HepG2 (cell line): ENCODE measurements around the gene CPM.

Source experiments
- CHD2 ChIP-seq: IDR thresholded peaks from 2 replicates; pipeline ENCODE4 v1.6.1; 2011; ENCODE audit warnings: low read depth, low read length, improper control_type of control experiment
- EP300 ChIP-seq, 3 experiments: sonication (generic) in 1 of 3; formaldehyde crosslinking in 1 of 3; IDR thresholded peaks; 2 replicates each; pipeline versions ENCODE4 v1.5.1 to v1.6.1; 2011 to 2020; ENCODE audit warnings: low read depth in 2 of 3, low read length in 2 of 3, borderline replicate concordance in 1 of 3, improper control_type of control experiment in 1 of 3, mild to moderate bottlenecking in 1 of 3, missing genetic modification reagents in 1 of 3, moderate library complexity in 1 of 3
- GTF2F1 ChIP-seq: fragments of 150-350 bp; IDR thresholded peaks from 2 replicates; pipeline ENCODE4 v1.6.1; 2014; ENCODE audit warnings: low read length
- PHF8 ChIP-seq: sonication (generic); formaldehyde crosslinking; IDR thresholded peaks from 2 replicates; pipeline ENCODE4 v1.5.0; 2020; ENCODE audit warnings: missing genetic modification reagents
- TAF1 ChIP-seq: sonication (generic); formaldehyde crosslinking; IDR thresholded peaks from 2 replicates; pipeline ENCODE4 v1.4.0; 2020; ENCODE audit warnings: missing genetic modification reagents
- TCF12 ChIP-seq, 2 experiments: fragments of 450-650 bp in 1 of 2; sonication (generic) in 1 of 2; formaldehyde crosslinking in 1 of 2; IDR thresholded peaks; 2 replicates each; pipeline versions ENCODE4 v1.6.1 to v1.8.0; 2017 to 2022; ENCODE audit warnings: antibody characterized with exemption in 1 of 2, mild to moderate bottlenecking in 1 of 2, missing genetic modification reagents in 1 of 2, moderate library complexity in 1 of 2
- ZSCAN31 ChIP-seq: sonication (generic); formaldehyde crosslinking; IDR thresholded peaks from 2 replicates; pipeline ENCODE4 v1.5.0; 2020; ENCODE audit warnings: low read depth, mild to moderate bottlenecking, missing genetic modification reagents
- TF ChIP-seq, protein P1 (sequence below): sonication (generic); formaldehyde crosslinking; IDR thresholded peaks from 2 replicates; pipeline ENCODE4 v1.4.0; 2020; ENCODE audit warnings: missing genetic modification reagents

DNA sequence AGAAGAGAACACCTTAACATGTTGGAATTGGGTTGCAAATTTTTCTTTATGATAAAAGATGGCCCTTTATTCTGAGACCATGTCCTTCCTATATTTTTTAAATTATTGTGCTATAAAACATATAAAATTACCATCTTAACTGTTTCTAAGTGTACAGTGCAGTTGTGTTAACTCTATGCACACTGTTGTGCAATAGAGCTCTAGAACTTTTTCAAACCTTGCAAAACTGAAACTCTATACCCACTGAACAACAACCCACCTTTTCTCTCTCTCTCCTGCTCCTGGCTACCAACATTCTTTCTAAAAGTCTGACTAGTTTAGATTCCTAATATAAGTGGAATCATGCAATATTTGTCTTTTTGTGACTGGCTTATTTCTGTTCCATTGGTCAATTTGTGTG is 7.8 kb upstream of the CPM start:
- TF ChIP-seq PHF8 (CRISPR knock-in tag) (no peak), GTF2F1 (no peak), ZSCAN31 (CRISPR knock-in tag) (no peak), CHD2 (no peak), TAF1 (CRISPR knock-in tag) (no peak), TCF12 (IDR thresholded peaks at IDR 0.05) (no peak), TCF12 (CRISPR knock-in tag; IDR thresholded peaks at IDR 0.05) (no peak), EP300 (IDR thresholded peaks at IDR 0.05; ENCODE audit: low read depth in 2 of 2, low read length in 2 of 2) (no peak), EP300 (CRISPR knock-in tag; IDR thresholded peaks at IDR 0.05; ENCODE audit: borderline replicate concordance) (no peak)
- TF ChIP-seq, protein P1, sequence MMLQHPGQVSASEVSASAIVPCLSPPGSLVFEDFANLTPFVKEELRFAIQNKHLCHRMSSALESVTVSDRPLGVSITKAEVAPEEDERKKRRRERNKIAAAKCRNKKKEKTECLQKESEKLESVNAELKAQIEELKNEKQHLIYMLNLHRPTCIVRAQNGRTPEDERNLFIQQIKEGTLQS (CRISPR knock-in tag): no peak
